Measurements from ENCODE around the gene SAFB2. TPM values are rescaled to one million over a fixed set of nuclear protein-coding genes. Genes with fewer than 3 reads are reported as not detected.

The SAFB2 gene
- total and polyA plus RNA-seq, 9 of the 15 experiments (the other 6 are each of a cell fraction or from before 2014, with no cell fraction given), result 4.5 to 103 (median 47.3) TPM

DNA sequence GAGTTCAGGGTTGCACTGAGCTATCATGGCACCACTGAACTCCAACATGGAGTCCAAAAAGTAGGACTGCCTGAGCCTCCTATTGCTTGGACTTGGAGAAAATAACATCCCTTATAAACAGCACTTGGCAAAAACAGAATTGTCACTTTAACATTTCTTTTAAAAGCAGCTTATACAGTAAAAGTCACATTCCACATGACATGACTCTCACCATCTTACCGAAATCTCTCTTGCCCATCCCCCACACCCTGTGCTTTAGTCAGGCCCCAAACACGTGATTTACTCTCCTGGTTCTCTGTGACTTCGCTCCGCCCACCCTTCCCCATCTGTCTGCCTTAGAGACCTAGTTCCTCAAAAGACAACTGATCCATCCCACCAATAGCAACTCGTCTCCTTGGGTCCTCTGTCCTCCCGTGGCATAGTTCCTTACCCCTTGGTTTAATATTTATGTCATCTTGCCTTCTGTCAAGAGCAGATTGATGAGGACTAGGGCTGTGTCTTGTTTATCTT lies 4.9 kb upstream of the SAFB2 start (continued):
- TF ChIP-seq MIER1 (IDR thresholded peaks at IDR 0.05; ENCODE audit: low read depth), result no peak
- peak; percentile 99 for TF ChIP-seq ZNF583 (CRISPR knock-in tag; IDR thresholded peaks at IDR 0.05)
- peak; percentile 98 for TF ChIP-seq SMAD3 (CRISPR knock-in tag; conservative IDR thresholded peaks at IDR 0.05)
- no peak for TF ChIP-seq CC2D1A (IDR thresholded peaks at IDR 0.05)
- TF ChIP-seq RUNX1 (IDR thresholded peaks at IDR 0.05; ENCODE audit: low read depth), result no peak
- TF ChIP-seq NKRF (IDR thresholded peaks at IDR 0.05; ENCODE audit: borderline replicate concordance), result peak; percentile 72; the same call in 1 of the 2 replicates
- no peak for TF ChIP-seq RBM22 (IDR thresholded peaks at IDR 0.05; ENCODE audit: low read depth, low read length, poor library complexity, severe bottlenecking)
- no peak for TF ChIP-seq EWSR1 (IDR thresholded peaks at IDR 0.05; ENCODE audit: borderline replicate concordance, low read depth, partially characterized antibody)
- TF ChIP-seq TRIM24 (IDR thresholded peaks at IDR 0.05), result peak; percentile 22; a peak in 2 of 4 replicates
- TF ChIP-seq ZNF75A (CRISPR knock-in tag; IDR thresholded peaks at IDR 0.05), result peak; percentile 73; the same call in 1 of the 2 replicates
- no peak for TF ChIP-seq NR2C2 (CRISPR knock-in tag; IDR thresholded peaks at IDR 0.05)
- peak; percentile 70 for TF ChIP-seq NR2C2 (tag; IDR thresholded peaks at IDR 0.05)
- TF ChIP-seq SREBF2 (CRISPR knock-in tag; IDR thresholded peaks at IDR 0.05), result no peak
- 0 out of 2 replicates have a peak, but pooled peaks have one; percentile 24 for TF ChIP-seq ZNF717 (CRISPR knock-in tag; IDR thresholded peaks at IDR 0.05)
- no peak for TF ChIP-seq ARID2 (IDR thresholded peaks at IDR 0.05)
- no peak for TF ChIP-seq ZC3H4 (CRISPR knock-in tag; IDR thresholded peaks at IDR 0.05; ENCODE audit: borderline replicate concordance)
- peak; percentile 93 for TF ChIP-seq ERF (CRISPR knock-in tag; IDR thresholded peaks at IDR 0.05)
- no peak for TF ChIP-seq RBM14 (IDR thresholded peaks at IDR 0.05; ENCODE audit: borderline replicate concordance, insufficient read depth, low read depth, low read length)
- 0 out of 2 replicates have a peak, but pooled peaks have one; percentile 78 for TF ChIP-seq FOXO4 (CRISPR knock-in tag; IDR thresholded peaks at IDR 0.05)
- TF ChIP-seq, protein P1, sequence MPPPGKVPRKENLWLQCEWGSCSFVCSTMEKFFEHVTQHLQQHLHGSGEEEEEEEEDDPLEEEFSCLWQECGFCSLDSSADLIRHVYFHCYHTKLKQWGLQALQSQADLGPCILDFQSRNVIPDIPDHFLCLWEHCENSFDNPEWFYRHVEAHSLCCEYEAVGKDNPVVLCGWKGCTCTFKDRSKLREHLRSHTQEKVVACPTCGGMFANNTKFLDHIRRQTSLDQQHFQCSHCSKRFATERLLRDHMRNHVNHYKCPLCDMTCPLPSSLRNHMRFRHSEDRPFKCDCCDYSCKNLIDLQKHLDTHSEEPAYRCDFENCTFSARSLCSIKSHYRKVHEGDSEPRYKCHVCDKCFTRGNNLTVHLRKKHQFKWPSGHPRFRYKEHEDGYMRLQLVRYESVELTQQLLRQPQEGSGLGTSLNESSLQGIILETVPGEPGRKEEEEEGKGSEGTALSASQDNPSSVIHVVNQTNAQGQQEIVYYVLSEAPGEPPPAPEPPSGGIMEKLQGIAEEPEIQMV (tag; conservative IDR thresholded peaks at IDR 0.05; ENCODE audit: low read depth), result peak; percentile 92
- no peak for TF ChIP-seq ZNF764 (CRISPR knock-in tag; IDR thresholded peaks at IDR 0.05; ENCODE audit: low read depth)
- TF ChIP-seq ZNF232 (CRISPR knock-in tag; IDR thresholded peaks at IDR 0.05), result no peak
- TF ChIP-seq EZH2 (IDR thresholded peaks at IDR 0.05; ENCODE audit: borderline replicate concordance, low read depth, low read length), result no peak
- no peak for TF ChIP-seq ADNP (tag; IDR thresholded peaks at IDR 0.05)
- no peak for TF ChIP-seq JUN (IDR thresholded peaks at IDR 0.05; ENCODE audit: borderline replicate concordance, low read depth, low read length)
- TF ChIP-seq JUN (CRISPR knock-in tag; IDR thresholded peaks at IDR 0.05; ENCODE audit: borderline replicate concordance), result no peak
- TF ChIP-seq FOXJ2 (tag; IDR thresholded peaks at IDR 0.05), result peak; percentile 82

All from K562 (cell line).